Type B pancreatic cell (in vitro differentiated cells): ENCODE results near the gene IFT20. TPM values are rescaled to one million over a fixed set of nuclear protein-coding genes. Genes with fewer than 3 reads are reported as not detected.

Experiments used
- DNase-seq: peaks from one replicate; pipeline ENCODE4 v3.0.0; 2021; ENCODE audit warnings: mixed read lengths; ENCODE audit not compliant: unreplicated experiment; ENCODE audit errors: extremely low spot score
- H3K27ac Mint-ChIP-seq: 2 replicates; pipeline ENCODE4 v1.8.0; 2021; ENCODE audit warnings: mild to moderate bottlenecking, mixed read lengths
- H3K27me3 Mint-ChIP-seq: 2 replicates; pipeline ENCODE4 v1.8.0; 2021; ENCODE audit warnings: mixed read lengths
- H3K36me3 Mint-ChIP-seq: 2 replicates; pipeline ENCODE4 v1.8.0; 2021; ENCODE audit warnings: mixed read lengths
- H3K4me1 Mint-ChIP-seq: one replicate; pipeline ENCODE4 v1.8.0; 2021; ENCODE audit warnings: mixed read lengths; ENCODE audit not compliant: unreplicated experiment
- H3K4me3 Mint-ChIP-seq: 2 replicates; pipeline ENCODE4 v1.8.0; 2021; ENCODE audit warnings: mild to moderate bottlenecking, mixed read lengths
- H3K9me3 Mint-ChIP-seq: 2 replicates; pipeline ENCODE4 v1.8.0; 2021; ENCODE audit warnings: mixed read lengths
- total RNA-seq: library from RNA; stranded (reverse); gene quantifications from 2 replicates; pipeline ENCODE4 v1.2.1, GENCODE V29; 2021; ENCODE audit warnings: low replicate concordance
- TF ChIP-seq, protein P1 (sequence below): fragments of 200-600 bp; sonication (generic); conservative IDR thresholded peaks from 2 replicates; pipeline ENCODE4 v1.5.0; 2021; ENCODE audit warnings: antibody characterized with exemption, mild to moderate bottlenecking

The IFT20 gene
- total RNA-seq, 1 donor from 2014 or later = 43.6 TPM

DNA sequence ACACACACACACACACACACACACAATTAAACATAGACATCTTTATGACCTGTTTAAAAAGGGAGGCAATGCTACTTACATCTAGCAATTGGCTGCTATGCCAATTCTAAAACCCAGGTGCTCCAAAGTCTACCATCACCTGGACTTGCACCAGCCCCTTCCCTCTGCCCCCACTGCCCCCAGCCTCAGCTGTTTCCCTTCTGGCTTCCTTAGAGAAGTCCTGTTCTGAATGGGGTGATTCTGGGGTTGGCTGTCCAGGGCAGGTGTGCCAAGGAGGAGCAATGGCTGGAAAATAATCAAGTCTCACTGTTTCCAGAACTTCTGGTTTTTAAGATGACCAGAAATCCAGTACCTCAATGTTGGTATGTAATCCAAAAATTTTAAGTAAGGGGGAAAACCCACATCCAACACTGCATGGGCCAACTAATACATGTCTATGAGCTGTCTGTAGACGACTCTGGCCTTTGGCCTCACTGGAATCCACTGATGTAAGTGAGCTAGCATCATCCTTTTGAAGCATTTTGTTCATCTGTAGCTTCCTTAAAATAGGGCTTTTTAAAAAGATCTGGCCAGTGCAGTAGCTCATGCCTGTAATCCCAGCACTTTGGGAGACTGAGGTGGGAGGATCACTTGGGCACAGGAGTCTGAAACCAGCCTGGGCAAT is 2.1 kb downstream of the IFT20 start:
- no peaks in the 10 kb centered on the region for H3K27me3 Mint-ChIP-seq
- H3K4me1 Mint-ChIP-seq = peaks cover 20% of the 10 kb centered on the region
- peak overlapping the region; percentile 97 for H3K4me3 Mint-ChIP-seq
- H3K36me3 Mint-ChIP-seq = no peaks in the 10 kb centered on the region
- H3K9me3 Mint-ChIP-seq = no peaks in the 10 kb centered on the region
- H3K27ac Mint-ChIP-seq = peak overlapping the region; percentile 97
- TF ChIP-seq, protein P1, sequence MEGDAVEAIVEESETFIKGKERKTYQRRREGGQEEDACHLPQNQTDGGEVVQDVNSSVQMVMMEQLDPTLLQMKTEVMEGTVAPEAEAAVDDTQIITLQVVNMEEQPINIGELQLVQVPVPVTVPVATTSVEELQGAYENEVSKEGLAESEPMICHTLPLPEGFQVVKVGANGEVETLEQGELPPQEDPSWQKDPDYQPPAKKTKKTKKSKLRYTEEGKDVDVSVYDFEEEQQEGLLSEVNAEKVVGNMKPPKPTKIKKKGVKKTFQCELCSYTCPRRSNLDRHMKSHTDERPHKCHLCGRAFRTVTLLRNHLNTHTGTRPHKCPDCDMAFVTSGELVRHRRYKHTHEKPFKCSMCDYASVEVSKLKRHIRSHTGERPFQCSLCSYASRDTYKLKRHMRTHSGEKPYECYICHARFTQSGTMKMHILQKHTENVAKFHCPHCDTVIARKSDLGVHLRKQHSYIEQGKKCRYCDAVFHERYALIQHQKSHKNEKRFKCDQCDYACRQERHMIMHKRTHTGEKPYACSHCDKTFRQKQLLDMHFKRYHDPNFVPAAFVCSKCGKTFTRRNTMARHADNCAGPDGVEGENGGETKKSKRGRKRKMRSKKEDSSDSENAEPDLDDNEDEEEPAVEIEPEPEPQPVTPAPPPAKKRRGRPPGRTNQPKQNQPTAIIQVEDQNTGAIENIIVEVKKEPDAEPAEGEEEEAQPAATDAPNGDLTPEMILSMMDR = no peak
- no peak for DNase-seq

DNA sequence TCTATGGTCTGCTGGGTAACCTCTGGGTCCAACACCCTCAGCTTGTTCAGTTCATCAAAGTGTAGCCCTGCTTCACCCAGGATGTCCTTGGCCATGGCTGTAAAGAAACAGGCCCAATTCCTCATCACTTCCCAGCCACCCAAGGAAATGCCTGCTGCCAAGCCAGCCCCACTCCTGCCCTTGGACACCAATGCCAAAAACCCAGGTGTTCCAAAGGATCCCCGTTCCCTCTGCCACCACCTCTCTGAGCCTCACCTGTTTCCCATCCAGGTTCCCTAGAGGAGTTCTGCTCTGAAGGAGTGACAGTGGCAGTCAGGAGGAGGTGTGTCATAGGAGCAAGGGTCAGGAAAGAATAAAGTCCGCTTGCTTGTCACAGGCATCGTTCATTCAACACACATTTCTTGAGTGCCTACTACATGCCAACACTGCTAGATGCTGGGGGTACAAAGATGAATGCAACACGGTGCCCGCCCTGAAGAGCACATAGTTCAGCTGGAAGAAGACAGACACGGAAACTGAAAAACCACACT is 3.3 kb downstream of the IFT20 start:
- TF ChIP-seq, protein P1 = no peak
- H3K9me3 Mint-ChIP-seq = no peaks in the 10 kb centered on the region
- peaks cover 6% of the 10 kb centered on the region for H3K36me3 Mint-ChIP-seq
- peak overlapping the region; percentile 14 for H3K27ac Mint-ChIP-seq
- DNase-seq = no peak
- no peaks in the 10 kb centered on the region for H3K27me3 Mint-ChIP-seq
- peak overlapping the region; percentile 10 for H3K4me3 Mint-ChIP-seq
- peaks cover 18% of the 10 kb centered on the region for H3K4me1 Mint-ChIP-seq

GRCh38 chr17:28330671-28331070 is 4.6 kb downstream of the IFT20 start:
- peaks cover 23% of the 10 kb centered on the region for H3K4me1 Mint-ChIP-seq
- no peak overlapping the region for H3K4me3 Mint-ChIP-seq
- no peaks in the 10 kb centered on the region for H3K9me3 Mint-ChIP-seq
- no peak overlapping the region for H3K27ac Mint-ChIP-seq
- TF ChIP-seq, protein P1 = no peak
- no peak for DNase-seq
- H3K27me3 Mint-ChIP-seq = no peaks in the 10 kb centered on the region
- peaks cover 14% of the 10 kb centered on the region for H3K36me3 Mint-ChIP-seq

DNA sequence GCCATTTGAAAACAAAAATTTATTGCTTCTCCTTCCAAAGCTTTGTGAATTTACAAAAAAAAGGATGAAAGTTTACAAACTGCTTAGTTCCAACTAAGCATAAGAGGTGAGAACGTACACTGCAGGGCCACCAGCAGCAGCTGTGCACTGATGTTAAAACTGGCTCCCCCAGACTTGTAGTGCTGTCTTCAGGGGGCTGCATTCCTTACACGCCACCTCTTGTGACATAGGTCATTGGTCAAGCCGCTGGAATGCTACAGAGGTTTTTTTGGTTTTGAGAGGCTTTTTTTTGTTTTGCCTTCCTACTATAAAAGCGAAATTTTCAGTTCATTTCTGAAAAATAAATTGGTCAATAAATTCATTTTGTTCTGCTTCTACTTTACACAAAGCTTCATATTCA is 6.9 kb downstream of the IFT20 start:
- no peak for DNase-seq
- H3K4me3 Mint-ChIP-seq = no peak overlapping the region
- TF ChIP-seq, protein P1 = no peak

GRCh38 chr17:28327709-28328108 is 7.6 kb downstream of the IFT20 start:
- TF ChIP-seq, protein P1 = no peak
- no peaks in the 10 kb centered on the region for H3K27me3 Mint-ChIP-seq
- peaks cover 21% of the 10 kb centered on the region for H3K36me3 Mint-ChIP-seq
- H3K27ac Mint-ChIP-seq = peak overlapping the region; percentile 20
- no peak for DNase-seq
- peaks cover 29% of the 10 kb centered on the region for H3K4me1 Mint-ChIP-seq
- no peak overlapping the region for H3K4me3 Mint-ChIP-seq
- H3K9me3 Mint-ChIP-seq = no peaks in the 10 kb centered on the region

More for the DNA sequence above, 6.9 kb downstream of the IFT20 start:
- H3K27me3 Mint-ChIP-seq = no peaks in the 10 kb centered on the region
- peak overlapping the region; percentile 20 for H3K27ac Mint-ChIP-seq
- peaks cover 24% of the 10 kb centered on the region for H3K4me1 Mint-ChIP-seq
- H3K36me3 Mint-ChIP-seq = peaks cover 18% of the 10 kb centered on the region
- H3K9me3 Mint-ChIP-seq = no peaks in the 10 kb centered on the region
